ENCODE data around the gene NDRG3.

- peak; percentile 69 for TF ChIP-seq CTCF (IDR thresholded peaks at IDR 0.05; ENCODE audit: insufficient read depth, low read depth, low read length)
- no peak for TF ChIP-seq EZH2 (IDR thresholded peaks at IDR 0.05; ENCODE audit: insufficient read depth, low read length)
Observed at GRCh38 chr20:36605399-36606157, 140.3 kb downstream of the NDRG3 start, which contains the start of gene RAB5IF.

All from astrocyte (in vitro differentiated cells and primary cell).